ENCODE results near the gene HACD2.
"Not testable (repeated sequence)": the region's sequence is repeated elsewhere in the genome, so short reads cannot be mapped to it uniquely, and the experiment has no call there.

The HACD2 gene

GRCh38 chr3:123610331-123610730 is 25.5 kb upstream of the HACD2 start:
- no peak for DNase-seq

- no peak for DNase-seq
These were observed 24.2 kb upstream of the HACD2 start for GRCh38 chr3:123609063-123609462.

- no peak for DNase-seq
These were observed 23.5 kb upstream of the HACD2 start for GRCh38 chr3:123608263-123608937.

GRCh38 chr3:123606527-123606926 is 21.7 kb upstream of the HACD2 start:
- DNase-seq = no peak

GRCh38 chr3:123605789-123606234 is 21.0 kb upstream of the HACD2 start:
- DNase-seq = peak; percentile 3

GRCh38 chr3:123603153-123603552 is 18.3 kb upstream of the HACD2 start:
- DNase-seq = not testable (repeated sequence)

GRCh38 chr3:123602325-123602724 is 17.5 kb upstream of the HACD2 start:
- DNase-seq = peak; percentile 82

GRCh38 chr3:123600863-123601262 is 16.0 kb upstream of the HACD2 start:
- DNase-seq = not testable (repeated sequence)

- DNase-seq = no peak
These were observed 12.7 kb upstream of the HACD2 start for GRCh38 chr3:123597561-123597960.

GRCh38 chr3:123595396-123596180 is 10.7 kb upstream of the HACD2 start:
- DNase-seq = no peak

- no peak for DNase-seq
These were observed 8.5 kb upstream of the HACD2 start for GRCh38 chr3:123593381-123593780.

GRCh38 chr3:123590685-123591450 is 6.0 kb upstream of the HACD2 start:
- no peak for DNase-seq

- no peak for DNase-seq
These were observed 2.5 kb upstream of the HACD2 start for GRCh38 chr3:123587401-123587800.

- DNase-seq = no peak
These were observed 2.1 kb upstream of the HACD2 start for GRCh38 chr3:123586968-123587367.

- peak; percentile 36 for DNase-seq
These were observed 1.3 kb upstream of the HACD2 start for GRCh38 chr3:123586131-123586530.

- DNase-seq = peak; percentile 23
These were observed 417 bp downstream of the HACD2 start for GRCh38 chr3:123584284-123584987.

GRCh38 chr3:123583561-123583960 is 1.3 kb downstream of the HACD2 start:
- DNase-seq = no peak

GRCh38 chr3:123582315-123582714 is 2.5 kb downstream of the HACD2 start:
- DNase-seq = no peak

GRCh38 chr3:123576122-123576521 is 8.7 kb downstream of the HACD2 start:
- DNase-seq = peak; percentile 19

- no peak for DNase-seq
These were observed 12.9 kb downstream of the HACD2 start for GRCh38 chr3:123571973-123572365.

- DNase-seq = no peak
These were observed 13.4 kb downstream of the HACD2 start for GRCh38 chr3:123571264-123571972.

GRCh38 chr3:123568875-123569274 is 16.0 kb downstream of the HACD2 start:
- no peak for DNase-seq

Measured in HCEC 1CT (cell line).